ENCODE results near the gene ATXN1. TPM values are rescaled to one million over a fixed set of nuclear protein-coding genes. Genes with fewer than 3 reads are reported as not detected.

Gene ATXN1
- total RNA-seq, 1 experiment from 2014 or later = 5.6 TPM

DNA sequence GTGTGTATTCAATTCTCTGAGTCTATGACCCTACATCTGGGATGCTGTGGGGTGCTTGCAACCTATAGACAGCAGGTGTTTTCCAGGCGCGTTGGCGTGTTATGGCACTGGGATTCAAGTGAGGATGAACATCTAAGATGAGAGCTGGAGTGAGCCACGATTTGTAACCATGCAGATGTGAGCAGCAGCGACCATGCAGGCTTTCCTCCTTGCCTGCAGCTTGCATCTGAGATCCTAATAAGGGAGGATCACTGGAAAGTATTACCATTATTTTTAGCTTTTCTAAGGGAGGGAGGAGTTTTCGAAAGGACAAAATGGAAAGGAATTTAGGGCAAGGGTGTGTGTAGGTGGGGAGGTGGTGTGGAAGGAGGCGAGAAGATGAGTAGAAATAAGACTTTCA lies 216.7 kb downstream of the ATXN1 start:
- no peak overlapping the region for H4K5ac ChIP-seq (ENCODE audit: insufficient read length, low read depth, low read length)
- 0 out of 2 replicates have a peak, but pooled peaks cover 2% of the 10 kb centered on the region for H3K4me1 ChIP-seq (ENCODE audit: insufficient read depth, low read length)
- Mint-ChIP-seq H3K4me3 (no peak overlapping the region; a peak in 1 of 5 replicates), H3K4me1 (peaks cover 7% of the 10 kb centered on the region in 2 experiments; a peak in 3 of 4 replicates), H3K9me3 (no peaks in the 10 kb centered on the region), H3K36me3 (ENCODE audit: insufficient read depth in 1 of 3, low read depth in 3 of 3) (no peaks in the 10 kb centered on the region; a peak in 1 of 7 replicates), H3K27ac (peak overlapping the region in 2 of 3 experiments; percentile 34 to 81; a peak in 3 of 7 replicates), H3K27me3 (ENCODE audit: low read depth) (no peaks in the 10 kb centered on the region; the same call in 1 of the 2 replicates)
- no peak overlapping the region for H2AFZ ChIP-seq (ENCODE audit: low read length)
- H3K56ac ChIP-seq (ENCODE audit: insufficient read length, low read depth, low read length) = no peak overlapping the region
- H3K9ac ChIP-seq (ENCODE audit: extremely low read depth, insufficient read length, low read length) = no peak overlapping the region
- no peak overlapping the region for H3K23ac ChIP-seq (ENCODE audit: insufficient read length, low read depth, low read length)
- H3K14ac ChIP-seq (ENCODE audit: insufficient read depth, low read length) = no peak overlapping the region
- WGBS (ENCODE audit: extremely low coverage, insufficient read length, low lambda C conversion rate) = 100% methylated on average over 1 of the region's 7 CpGs
- H2BK15ac ChIP-seq (ENCODE audit: low read depth, low read length) = no peak overlapping the region
- no peaks in the 10 kb centered on the region for H3K27me3 ChIP-seq (ENCODE audit: insufficient read depth, low read length)
- no peak overlapping the region for H2BK20ac ChIP-seq (ENCODE audit: low read depth, low read length, poor library complexity, severe bottlenecking)
- H3K9me3 ChIP-seq (ENCODE audit: control insufficient read depth, low read depth, low read length) = no peaks in the 10 kb centered on the region
- H2BK120ac ChIP-seq (ENCODE audit: low read depth, low read length, poor library complexity, severe bottlenecking) = no peak overlapping the region
- H3K79me1 ChIP-seq (ENCODE audit: insufficient read depth, low read depth, low read length, poor library complexity, severe bottlenecking) = no peaks in the 10 kb centered on the region
- no peak overlapping the region for H2BK5ac ChIP-seq (ENCODE audit: insufficient read length, low read length)
- no peak overlapping the region for H3K4ac ChIP-seq (ENCODE audit: low read depth, low read length)
- no peak overlapping the region for H2AK5ac ChIP-seq (ENCODE audit: insufficient read length, low read length)
- no peaks in the 10 kb centered on the region for H4K20me1 ChIP-seq (ENCODE audit: control insufficient read depth, insufficient read depth, insufficient read length)
- H3T11ph ChIP-seq (ENCODE audit: low read length) = no peak overlapping the region
- no peak overlapping the region for H3K27ac ChIP-seq (ENCODE audit: insufficient read length, low read depth, low read length)
- no peak overlapping the region for H3K18ac ChIP-seq (ENCODE audit: insufficient read length, low read depth, low read length)
- H3K4me2 ChIP-seq (ENCODE audit: insufficient read depth, insufficient read length, low read length) = no peak overlapping the region
- no peak overlapping the region for H2BK12ac ChIP-seq (ENCODE audit: insufficient read length, low read depth, low read length)
- no peaks in the 10 kb centered on the region for H3K23me2 ChIP-seq (ENCODE audit: insufficient read length, low read depth, low read length, poor library complexity, severe bottlenecking)
- TF ChIP-seq, protein P1, sequence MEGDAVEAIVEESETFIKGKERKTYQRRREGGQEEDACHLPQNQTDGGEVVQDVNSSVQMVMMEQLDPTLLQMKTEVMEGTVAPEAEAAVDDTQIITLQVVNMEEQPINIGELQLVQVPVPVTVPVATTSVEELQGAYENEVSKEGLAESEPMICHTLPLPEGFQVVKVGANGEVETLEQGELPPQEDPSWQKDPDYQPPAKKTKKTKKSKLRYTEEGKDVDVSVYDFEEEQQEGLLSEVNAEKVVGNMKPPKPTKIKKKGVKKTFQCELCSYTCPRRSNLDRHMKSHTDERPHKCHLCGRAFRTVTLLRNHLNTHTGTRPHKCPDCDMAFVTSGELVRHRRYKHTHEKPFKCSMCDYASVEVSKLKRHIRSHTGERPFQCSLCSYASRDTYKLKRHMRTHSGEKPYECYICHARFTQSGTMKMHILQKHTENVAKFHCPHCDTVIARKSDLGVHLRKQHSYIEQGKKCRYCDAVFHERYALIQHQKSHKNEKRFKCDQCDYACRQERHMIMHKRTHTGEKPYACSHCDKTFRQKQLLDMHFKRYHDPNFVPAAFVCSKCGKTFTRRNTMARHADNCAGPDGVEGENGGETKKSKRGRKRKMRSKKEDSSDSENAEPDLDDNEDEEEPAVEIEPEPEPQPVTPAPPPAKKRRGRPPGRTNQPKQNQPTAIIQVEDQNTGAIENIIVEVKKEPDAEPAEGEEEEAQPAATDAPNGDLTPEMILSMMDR (conservative IDR thresholded peaks at IDR 0.05) = no peak
- no peak for DNase-seq
- H4K8ac ChIP-seq (replicated peaks; ENCODE audit: insufficient read length, low read depth, low read length) = no peak overlapping the region
- no peak overlapping the region for H4K91ac ChIP-seq (ENCODE audit: insufficient read length, low read depth, low read length)
- no peaks in the 10 kb centered on the region for H3K79me2 ChIP-seq (ENCODE audit: insufficient read depth, low read length)
